WTC11 (cell line): ENCODE results near the gene MYRF. TPM values are rescaled to one million over a fixed set of nuclear protein-coding genes. Genes with fewer than 3 reads are reported as not detected.

Experiments used
- ATAC-seq: fragments of 200-7000 bp; cut with Tn5 transposase; 2 replicates; pipeline ENCODE4 v1.10.0; 2021; ENCODE audit warnings: mild to moderate bottlenecking, moderate library complexity
- CTCF ChIA-PET: fragments of 300-600 bp; sonication (Branson Sonifier 250); formaldehyde crosslinking; loops from one replicate; lab custom pipeline; 2021; ENCODE audit warnings: antibody characterized with exemption; lab: Charles Lee
- POLR2A ChIA-PET: fragments of 350-600 bp; sonication (Branson Sonifier 250); formaldehyde crosslinking; loops from one replicate; lab custom pipeline; 2021; ENCODE audit warnings: antibody characterized with exemption; lab: Charles Lee
- DNase-seq: peaks from one replicate; pipeline ENCODE4 v3.0.0; 2021; ENCODE audit warnings: low spot score
- H3K27ac Mint-ChIP-seq: 2 replicates; pipeline ENCODE4 v1.8.0; 2021; ENCODE audit warnings: mixed read lengths
- H3K27me3 Mint-ChIP-seq: 2 replicates; pipeline ENCODE4 v1.8.0; 2021; ENCODE audit warnings: low read depth, mild to moderate bottlenecking, moderate library complexity, mixed read lengths
- H3K36me3 Mint-ChIP-seq: 2 replicates; pipeline ENCODE4 v1.8.0; 2021; ENCODE audit warnings: mixed read lengths
- H3K4me1 Mint-ChIP-seq: 2 replicates; pipeline ENCODE4 v1.8.0; 2022; ENCODE audit warnings: mixed read lengths
- H3K4me3 Mint-ChIP-seq: 2 replicates; pipeline ENCODE4 v1.8.0; 2021; ENCODE audit warnings: mild to moderate bottlenecking, moderate library complexity, mixed read lengths
- H3K9me3 Mint-ChIP-seq: 2 replicates; pipeline ENCODE4 v1.8.0; 2021; ENCODE audit warnings: mixed read lengths
- AFF4 ChIP-seq: sonication (generic); formaldehyde crosslinking; IDR thresholded peaks from 2 replicates; pipeline ENCODE4 v1.8.1; 2023; ENCODE audit warnings: mild to moderate bottlenecking, missing genetic modification reagents, borderline replicate concordance
- E2F5 ChIP-seq: sonication (generic); formaldehyde crosslinking; IDR thresholded peaks from 2 replicates; pipeline ENCODE4 v1.8.1; 2022; ENCODE audit warnings: mild to moderate bottlenecking, moderate library complexity, missing genetic modification reagents
- EMX1 ChIP-seq: fragments of 250-450 bp; sonication (Bioruptor Pico); IDR thresholded peaks from 2 replicates; pipeline ENCODE4 v1.8.0; 2021; ENCODE audit warnings: mild to moderate bottlenecking
- ESRRA ChIP-seq: sonication (generic); formaldehyde crosslinking; IDR thresholded peaks from 2 replicates; pipeline ENCODE4 v1.8.1; 2022; ENCODE audit warnings: mild to moderate bottlenecking, missing genetic modification reagents, borderline replicate concordance
- FOXP4 ChIP-seq: sonication (generic); formaldehyde crosslinking; IDR thresholded peaks from 2 replicates; pipeline ENCODE4 v1.8.0; 2022; ENCODE audit warnings: mild to moderate bottlenecking, missing genetic modification reagents
- GABPB1 ChIP-seq: sonication (generic); formaldehyde crosslinking; IDR thresholded peaks from 2 replicates; pipeline ENCODE4 v1.8.1; 2023; ENCODE audit warnings: mild to moderate bottlenecking, missing genetic modification reagents
- GRHL2 ChIP-seq: fragments of 250-450 bp; sonication (Bioruptor Pico); IDR thresholded peaks from 2 replicates; pipeline ENCODE4 v1.8.0; 2022; ENCODE audit warnings: mild to moderate bottlenecking, moderate library complexity; ENCODE audit not compliant: insufficient replicate concordance, severe bottlenecking
- HMGXB4 ChIP-seq: sonication (generic); formaldehyde crosslinking; IDR thresholded peaks from 2 replicates; pipeline ENCODE4 v1.8.1; 2023; ENCODE audit warnings: mild to moderate bottlenecking, moderate library complexity, missing genetic modification reagents
- IRF2 ChIP-seq: sonication (generic); formaldehyde crosslinking; IDR thresholded peaks from 2 replicates; pipeline ENCODE4 v1.8.0; 2022; ENCODE audit warnings: low read depth, missing genetic modification reagents, borderline replicate concordance
- NFATC4 ChIP-seq: fragments of 250-450 bp; sonication (Bioruptor Pico); IDR thresholded peaks from 2 replicates; pipeline ENCODE4 v1.9.0; 2021; ENCODE audit warnings: mild to moderate bottlenecking
- NR3C1 ChIP-seq: sonication (generic); formaldehyde crosslinking; conservative IDR thresholded peaks from 2 replicates; pipeline ENCODE4 v1.8.1; 2023; ENCODE audit warnings: low read depth, mild to moderate bottlenecking, missing genetic modification reagents
- SOX15 ChIP-seq: fragments of 250-450 bp; sonication (Bioruptor Pico); IDR thresholded peaks from 2 replicates; pipeline ENCODE4 v1.9.0; 2021; ENCODE audit warnings: mild to moderate bottlenecking
- SP1 ChIP-seq: sonication (generic); formaldehyde crosslinking; conservative IDR thresholded peaks from 2 replicates; pipeline ENCODE4 v1.8.1; 2022; ENCODE audit warnings: missing genetic modification reagents
- TCF7 ChIP-seq: sonication (generic); formaldehyde crosslinking; IDR thresholded peaks from 2 replicates; pipeline ENCODE4 v1.8.0; 2022; ENCODE audit warnings: mild to moderate bottlenecking, low read depth, missing genetic modification reagents, moderate library complexity
- TEAD4 ChIP-seq: sonication (generic); formaldehyde crosslinking; IDR thresholded peaks from 2 replicates; pipeline ENCODE4 v1.8.0; 2022; ENCODE audit warnings: mild to moderate bottlenecking, missing genetic modification reagents
- ZBTB21 ChIP-seq: sonication (generic); formaldehyde crosslinking; IDR thresholded peaks from 2 replicates; pipeline ENCODE4 v1.8.1; 2023; ENCODE audit warnings: mild to moderate bottlenecking, missing genetic modification reagents, borderline replicate concordance
- ZNF121 ChIP-seq: sonication (generic); formaldehyde crosslinking; IDR thresholded peaks from 2 replicates; pipeline ENCODE4 v1.8.0; 2023; ENCODE audit warnings: missing genetic modification reagents
- ZNF138 ChIP-seq: sonication (generic); formaldehyde crosslinking; conservative IDR thresholded peaks from 2 replicates; pipeline ENCODE4 v1.8.1; 2022; ENCODE audit warnings: mild to moderate bottlenecking, moderate library complexity, missing genetic modification reagents
- ZNF219 ChIP-seq: sonication (generic); formaldehyde crosslinking; IDR thresholded peaks from 2 replicates; pipeline ENCODE4 v1.8.0; 2023; ENCODE audit warnings: missing genetic modification reagents, mild to moderate bottlenecking, borderline replicate concordance
- ZNF232 ChIP-seq: sonication (generic); formaldehyde crosslinking; IDR thresholded peaks from 2 replicates; pipeline ENCODE4 v1.8.0; 2022; ENCODE audit warnings: mild to moderate bottlenecking, missing genetic modification reagents
- ZNF416 ChIP-seq: fragments of 250-450 bp; sonication (Bioruptor Pico); IDR thresholded peaks from 2 replicates; pipeline ENCODE4 v1.9.0; 2021; ENCODE audit warnings: mild to moderate bottlenecking, inconsistent platforms
- ZSCAN18 ChIP-seq: fragments of 250-450 bp; sonication (Bioruptor Pico); IDR thresholded peaks from 2 replicates; pipeline ENCODE4 v2.1.2; 2022; ENCODE audit warnings: mild to moderate bottlenecking, moderate library complexity
- total RNA-seq: library from RNA; stranded (reverse); gene quantifications from 3 replicates; pipeline ENCODE4 v1.2.3, GENCODE V29; 2021

The MYRF gene
- total RNA-seq, 1 experiment from 2014 or later, result 5.9 TPM

DNA sequence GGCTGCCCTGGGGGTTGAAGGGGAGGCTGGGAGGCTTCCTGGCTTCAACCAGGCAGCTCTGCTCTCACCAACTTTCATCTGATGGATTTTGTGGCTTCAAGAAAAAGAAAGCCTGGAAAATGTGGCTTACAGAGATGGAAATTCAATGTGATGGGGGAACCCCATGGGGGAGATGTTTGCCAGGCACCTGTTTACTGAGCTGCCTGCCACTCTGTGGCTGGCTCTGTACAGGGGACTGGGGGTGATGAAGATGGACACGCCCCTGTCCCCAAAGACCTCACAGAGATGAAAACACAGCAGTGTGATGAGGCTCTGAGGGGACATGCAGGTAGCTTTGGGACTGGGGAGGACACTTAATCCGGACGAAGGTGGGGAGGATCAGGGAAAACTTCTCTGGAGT is 29.9 kb downstream of the MYRF start (continued):
- TF ChIP-seq SOX15 (CRISPR knock-in tag), result no peak
- TF ChIP-seq ESRRA, result no peak

GRCh38 chr11:61782841-61783240 is 30.4 kb downstream of the MYRF start:
- ATAC-seq (no peak), DNase-seq (no peak)
- Mint-ChIP-seq H3K9me3 (no peaks in the 10 kb centered on the region), H3K4me1 (no peaks in the 10 kb centered on the region), H3K27ac (no peak overlapping the region), H3K27me3 (peaks cover 3% of the 10 kb centered on the region; the same call in 1 of the 2 replicates), H3K4me3 (no peak overlapping the region), H3K36me3 (peaks cover 22% of the 10 kb centered on the region)
- no peak for TF ChIP-seq SP1 (CRISPR knock-in tag)
- TF ChIP-seq EMX1 (CRISPR knock-in tag), result no peak
- TF ChIP-seq GRHL2 (CRISPR knock-in tag), result no peak
- TF ChIP-seq NR3C1 (CRISPR knock-in tag), result no peak
- TF ChIP-seq ZNF138 (CRISPR knock-in tag), result no peak
- no peak for TF ChIP-seq E2F5
- TF ChIP-seq GABPB1 (CRISPR knock-in tag), result no peak
- TF ChIP-seq FOXP4, result no peak
- TF ChIP-seq ZSCAN18 (CRISPR knock-in tag), result no peak
- no peak for TF ChIP-seq TEAD4 (CRISPR knock-in tag)
- no peak for TF ChIP-seq HMGXB4 (CRISPR knock-in tag)
- no peak for TF ChIP-seq ZNF232 (CRISPR knock-in tag)
- TF ChIP-seq ZNF219 (CRISPR knock-in tag), result no peak
- no peak for TF ChIP-seq TCF7 (CRISPR knock-in tag)
- no peak for TF ChIP-seq ZBTB21 (CRISPR knock-in tag)
- no peak for TF ChIP-seq NFATC4
- ChIA-PET CTCF (interaction anchor here (1.4 kb wide), 2 partner anchors 9 to 35 kb away, joined by 3 to 9 read pairs; no protein-coding TSS in a partner anchor), POLR2A (no interaction called here)

GRCh38 chr11:61783717-61784505 is 31.5 kb downstream of the MYRF start:
- H3K9me3 Mint-ChIP-seq, result no peaks in the 10 kb centered on the region
- ChIA-PET POLR2A (interaction anchor here (0.6 to 1.3 kb wide), 2 partner anchors 9 to 31 kb away, joined by 3 read pairs; no protein-coding TSS in a partner anchor), CTCF (interaction anchor here (1.0 to 5.3 kb wide), 4 partner anchors 13 to 252 kb away, joined by 4 to 42 read pairs (median 8); no protein-coding TSS in a partner anchor)
- H3K27me3 Mint-ChIP-seq, result no peaks in the 10 kb centered on the region; the same call in 1 of the 2 replicates
- no peaks in the 10 kb centered on the region for H3K4me1 Mint-ChIP-seq
- H3K36me3 Mint-ChIP-seq, result peaks cover 24% of the 10 kb centered on the region
- ATAC-seq (no peak), DNase-seq (no peak)
- H3K27ac Mint-ChIP-seq, result peak overlapping the region; percentile 9; the same call in 1 of the 2 replicates
- H3K4me3 Mint-ChIP-seq, result no peak overlapping the region
- no peak for TF ChIP-seq ZNF121 (CRISPR knock-in tag)
- TF ChIP-seq ZNF416 (CRISPR knock-in tag), result no peak
- TF ChIP-seq AFF4 (CRISPR knock-in tag), result no peak
- TF ChIP-seq IRF2 (CRISPR knock-in tag), result no peak
